Measurements from ENCODE around the gene TXNRD1. TPM values are rescaled to one million over a fixed set of nuclear protein-coding genes. Genes with fewer than 3 reads are reported as not detected.
"Not testable (repeated sequence)": the region's sequence is repeated elsewhere in the genome, so short reads cannot be mapped to it uniquely, and the experiment has no call there.

TXNRD1 gene
- total RNA-seq, 4 donors from 2014 or later, result 243 to 594 (median 299) TPM

DNA sequence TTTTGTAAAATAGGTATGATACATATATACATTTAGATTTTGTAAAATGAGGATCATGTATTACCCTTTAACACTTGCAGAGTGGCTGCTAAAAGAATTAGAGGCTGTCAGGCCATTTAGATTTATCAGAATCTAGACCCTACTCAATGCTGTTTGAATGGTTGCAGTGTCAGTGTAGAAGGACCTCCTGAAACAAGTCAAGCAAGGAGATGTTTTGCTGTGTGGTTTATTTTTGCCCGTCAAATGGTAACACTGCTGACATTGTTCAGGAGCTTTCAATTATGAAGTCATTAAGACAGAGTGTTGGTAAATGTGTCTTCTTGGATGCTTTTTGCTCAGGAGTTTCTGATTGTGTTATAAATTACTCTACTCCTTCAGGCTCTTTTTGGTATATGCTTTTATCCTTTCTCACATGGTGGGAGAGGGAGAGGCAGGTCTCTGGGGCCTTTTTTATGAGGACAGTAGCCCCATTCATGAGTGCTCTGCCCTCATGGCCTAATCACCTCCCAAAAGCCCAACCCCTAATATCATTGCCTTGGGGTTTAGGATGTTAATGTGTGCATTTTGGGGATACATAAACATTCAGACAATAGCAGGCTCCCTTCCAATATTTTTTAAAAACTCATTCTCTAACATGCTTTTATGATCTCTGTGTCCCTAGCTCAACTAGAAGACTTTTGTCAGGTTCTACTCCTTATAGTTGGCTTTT is 104.5 kb downstream of the TXNRD1 start:
- Histone ChIP-seq H3K4me1 (peaks cover 0 to 9% (median 3%) of the 10 kb centered on the region in 4 donors), H3K4me3 (no peak overlapping the region), H3K9me3 (no peaks in the 10 kb centered on the region), H3K27ac (replicated peaks in 1 of 4) (no peak overlapping the region), H3K36me3 (peaks cover 62 to 92% (median 85%) of the 10 kb centered on the region in 4 donors), H3K27me3 (no peaks in the 10 kb centered on the region)
- intact Hi-C loops (cut with DNase I), result no loop called here
- no peak for TF ChIP-seq EP300 (IDR thresholded peaks at IDR 0.05)
- peak in 1 of 2 donors; percentile 34 for TF ChIP-seq POLR2AphosphoS5 (IDR thresholded peaks at IDR 0.05)
- DNase-seq (ENCODE audit: extremely low spot score), result no peak
- 79% methylated on average over 1 of the region's 1 CpG for WGBS

GRCh38 chr12:104320627-104321024 is 105.0 kb downstream of the TXNRD1 start:
- Histone ChIP-seq H3K27me3 (no peaks in the 10 kb centered on the region), H3K9me3 (no peaks in the 10 kb centered on the region), H3K4me1 (peaks cover 0 to 4% (median 2%) of the 10 kb centered on the region in 4 donors), H3K36me3 (peaks cover 61 to 92% (median 86%) of the 10 kb centered on the region in 4 donors), H3K27ac (replicated peaks in 1 of 4) (no peak overlapping the region), H3K4me3 (no peak overlapping the region)
- TF ChIP-seq POLR2A (IDR thresholded peaks at IDR 0.05; ENCODE audit: low read depth), result no peak
- TF ChIP-seq POLR2AphosphoS5 (IDR thresholded peaks at IDR 0.05), result no peak
- no peak for TF ChIP-seq EP300 (IDR thresholded peaks at IDR 0.05)
- TF ChIP-seq, protein P1, sequence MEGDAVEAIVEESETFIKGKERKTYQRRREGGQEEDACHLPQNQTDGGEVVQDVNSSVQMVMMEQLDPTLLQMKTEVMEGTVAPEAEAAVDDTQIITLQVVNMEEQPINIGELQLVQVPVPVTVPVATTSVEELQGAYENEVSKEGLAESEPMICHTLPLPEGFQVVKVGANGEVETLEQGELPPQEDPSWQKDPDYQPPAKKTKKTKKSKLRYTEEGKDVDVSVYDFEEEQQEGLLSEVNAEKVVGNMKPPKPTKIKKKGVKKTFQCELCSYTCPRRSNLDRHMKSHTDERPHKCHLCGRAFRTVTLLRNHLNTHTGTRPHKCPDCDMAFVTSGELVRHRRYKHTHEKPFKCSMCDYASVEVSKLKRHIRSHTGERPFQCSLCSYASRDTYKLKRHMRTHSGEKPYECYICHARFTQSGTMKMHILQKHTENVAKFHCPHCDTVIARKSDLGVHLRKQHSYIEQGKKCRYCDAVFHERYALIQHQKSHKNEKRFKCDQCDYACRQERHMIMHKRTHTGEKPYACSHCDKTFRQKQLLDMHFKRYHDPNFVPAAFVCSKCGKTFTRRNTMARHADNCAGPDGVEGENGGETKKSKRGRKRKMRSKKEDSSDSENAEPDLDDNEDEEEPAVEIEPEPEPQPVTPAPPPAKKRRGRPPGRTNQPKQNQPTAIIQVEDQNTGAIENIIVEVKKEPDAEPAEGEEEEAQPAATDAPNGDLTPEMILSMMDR (IDR thresholded peaks at IDR 0.05), result no peak
- intact Hi-C loops (cut with DNase I), result no loop called here
- DNase-seq (ENCODE audit: extremely low spot score), result no peak

DNA sequence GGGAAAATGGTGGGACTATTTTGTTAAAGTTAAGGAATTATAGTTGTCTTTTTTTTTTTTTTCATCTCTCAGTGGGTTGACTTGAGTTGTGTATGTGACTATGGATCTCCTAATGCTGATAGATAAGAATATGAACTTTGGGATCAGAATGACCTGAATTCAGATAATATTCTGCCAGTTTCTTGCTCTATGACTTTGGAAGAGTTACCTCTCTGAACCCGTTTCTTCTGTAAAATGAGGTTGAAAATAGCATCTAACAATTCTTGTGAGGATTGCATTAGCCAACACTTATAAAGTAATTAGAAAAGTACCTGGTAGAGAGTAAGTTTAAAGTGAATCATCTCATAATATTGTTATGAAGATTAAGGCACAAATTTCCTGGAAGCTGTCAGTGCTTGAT is 106.4 kb downstream of the TXNRD1 start:
- no peaks in the 10 kb centered on the region for H3K4me1 ChIP-seq
- H3K4me3 ChIP-seq, result no peak overlapping the region
- no peaks in the 10 kb centered on the region for H3K27me3 ChIP-seq
- intact Hi-C loops (cut with DNase I), result no loop called here
- WGBS, result 97% methylated on average over 1 of the region's 1 CpG
- H3K27ac ChIP-seq (replicated peaks in 1 of 4), result no peak overlapping the region
- TF ChIP-seq EP300 (IDR thresholded peaks at IDR 0.05), result no peak
- TF ChIP-seq POLR2A (IDR thresholded peaks at IDR 0.05; ENCODE audit: low read depth), result no peak
- no peak for TF ChIP-seq POLR2AphosphoS5 (IDR thresholded peaks at IDR 0.05)
- TF ChIP-seq, protein P1 (IDR thresholded peaks at IDR 0.05), result no peak
- peaks cover 61 to 92% (median 84%) of the 10 kb centered on the region in 4 donors for H3K36me3 ChIP-seq
- no peak for DNase-seq (ENCODE audit: extremely low spot score)
- H3K9me3 ChIP-seq, result no peaks in the 10 kb centered on the region

GRCh38 chr12:104322533-104322932 is 107.0 kb downstream of the TXNRD1 start:
- H3K27me3 ChIP-seq; H3K4me3 ChIP-seq; intact Hi-C loops (cut with DNase I); H3K9me3 ChIP-seq; DNase-seq (ENCODE audit: extremely low spot score); H3K4me1 ChIP-seq; H3K27ac ChIP-seq (replicated peaks in 1 of 4): not testable (repeated sequence)
- WGBS, result 96% methylated on average over 2 of the region's 2 CpGs
- TF ChIP-seq POLR2AphosphoS5 (IDR thresholded peaks at IDR 0.05), result peak in 1 of 2 donors; percentile 41
- peaks cover 61 to 92% (median 84%) of the 10 kb centered on the region in 4 donors for H3K36me3 ChIP-seq

GRCh38 chr12:104323899-104324298 is 108.3 kb downstream of the TXNRD1 start:
- Histone ChIP-seq H3K27ac (replicated peaks in 1 of 4) (no peak overlapping the region), H3K36me3 (peaks cover 70 to 92% (median 87%) of the 10 kb centered on the region in 4 donors), H3K9me3 (no peaks in the 10 kb centered on the region), H3K27me3 (no peaks in the 10 kb centered on the region), H3K4me3 (no peak overlapping the region), H3K4me1 (no peaks in the 10 kb centered on the region)
- TF ChIP-seq POLR2AphosphoS5 (IDR thresholded peaks at IDR 0.05) (no peak), POLR2A (IDR thresholded peaks at IDR 0.05; ENCODE audit: low read depth) (no peak)
- intact Hi-C loops (cut with DNase I), result no loop called here
- 96% methylated on average over 1 of the region's 1 CpG for WGBS
- DNase-seq (ENCODE audit: extremely low spot score), result no peak

GRCh38 chr12:104328278-104328677 is 112.7 kb downstream of the TXNRD1 start:
- intact Hi-C loops (cut with DNase I); H3K27me3 ChIP-seq; H3K4me1 ChIP-seq; H3K9me3 ChIP-seq; H3K27ac ChIP-seq (replicated peaks in 1 of 4); H3K4me3 ChIP-seq; DNase-seq (ENCODE audit: extremely low spot score): not testable (repeated sequence)
- 99% methylated on average over 6 of the region's 6 CpGs for WGBS
- H3K36me3 ChIP-seq, result peaks cover 61 to 95% (median 76%) of the 10 kb centered on the region in 4 donors

Data from esophagus muscularis mucosa (tissue), 4 donors.